Panc1 (cell line): ENCODE data around the gene EIF3L. TPM values are rescaled to one million over a fixed set of nuclear protein-coding genes. Genes with fewer than 3 reads are reported as not detected.
A peak's percentile ranks its signal among the peaks of the same experiment; 100 is the strongest.

Source experiments
- ATAC-seq: fragments of 200-7000 bp; cut with Tn5 transposase; 2 replicates; pipeline ENCODE4 v1.9.1; 2020; ENCODE audit warnings: mild to moderate bottlenecking, moderate library complexity
- BruUV-seq: library from RNA; stranded (reverse); fragments of 400-500 nt; replicated peaks from 2 replicates; lab custom pipeline; 2021; lab: Mats Ljungman, UMichigan
- CTCF ChIA-PET: fragments of 300-600 bp; sonication (Branson Sonifier 250); formaldehyde crosslinking; loops from one replicate; lab custom pipeline; 2022; ENCODE audit warnings: antibody characterized with exemption; lab: Charles Lee
- POLR2A ChIA-PET: fragments of 300-600 bp; sonication (Branson Sonifier 250); formaldehyde crosslinking; loops from one replicate; lab custom pipeline; 2022; ENCODE audit warnings: antibody characterized with exemption; lab: Charles Lee
- DNase-seq: peaks from one replicate; pipeline ENCODE4 v3.0.0-alpha.2; 2010; ENCODE audit warnings: low read depth, low spot score
- H3K27ac ChIP-seq: 2 replicates; pipeline ENCODE4 v1.5.1; 2011; ENCODE audit warnings: mild to moderate bottlenecking, low read length, inconsistent platforms
- H3K27me3 ChIP-seq: fragments of 200-500 bp; sonication (Bioruptor generic); 2 replicates; pipeline ENCODE4 v1.6.0; 2014; ENCODE audit warnings: low read length, inconsistent platforms; ENCODE audit not compliant: control insufficient read depth, insufficient read depth
- H3K36me3 ChIP-seq: fragments of 200-500 bp; sonication (Bioruptor generic); 2 replicates; pipeline ENCODE4 v1.5.1; 2014; ENCODE audit warnings: inconsistent platforms, mild to moderate bottlenecking, low read length, moderate library complexity; ENCODE audit not compliant: control insufficient read depth, insufficient read depth
- H3K4me1 ChIP-seq: 2 replicates; pipeline ENCODE4 v1.5.1; 2011; ENCODE audit warnings: inconsistent platforms, mild to moderate bottlenecking, low read length, moderate library complexity; ENCODE audit not compliant: control insufficient read depth, insufficient read depth
- H3K4me3 ChIP-seq, 2 experiments: 2 replicates each; pipeline ENCODE4 v1.5.1; 2011 to 2012; ENCODE audit warnings: low read depth in 2 of 2, low read length in 2 of 2, mild to moderate bottlenecking in 2 of 2, inconsistent platforms in 1 of 2, moderate library complexity in 1 of 2
- H3K9me3 ChIP-seq: fragments of 200-500 bp; sonication (Bioruptor generic); 2 replicates; pipeline ENCODE4 v1.5.1; 2014; ENCODE audit warnings: low read depth, mild to moderate bottlenecking, inconsistent platforms, low read length, moderate library complexity; ENCODE audit not compliant: control insufficient read depth, insufficient read depth
- POLR2AphosphoS5 ChIP-seq: IDR thresholded peaks from 2 replicates; pipeline ENCODE4 v1.6.1; 2012; ENCODE audit warnings: mild to moderate bottlenecking, low read depth, low read length, moderate library complexity
- REST ChIP-seq, 2 experiments: IDR thresholded peaks; 2 replicates each; pipeline ENCODE4 v1.6.1; 2011 to 2012; ENCODE audit warnings: low read depth in 2 of 2, control low read depth in 1 of 2, low read length in 1 of 2, mild to moderate bottlenecking in 1 of 2, moderate library complexity in 1 of 2; ENCODE audit not compliant: insufficient read depth in 1 of 2
- SIN3A ChIP-seq: IDR thresholded peaks from 2 replicates; pipeline ENCODE4 v1.6.1; 2012; ENCODE audit warnings: low read depth, mild to moderate bottlenecking, low read length, moderate library complexity, borderline replicate concordance; ENCODE audit not compliant: insufficient read depth
- TCF7L2 ChIP-seq: IDR thresholded peaks from 2 replicates; pipeline ENCODE4 v1.6.1; 2011; ENCODE audit warnings: mild to moderate bottlenecking, low read depth, low read length, inconsistent platforms
- in situ Hi-C: cut with HindIII; loops from 2 replicates; pipeline ENCODE4 v1.10.0; 2016; ENCODE audit warnings: low sequenced_read_pairs, low pct_unique_long_range_greater_than_20kb
- intact Hi-C: fragments of 100-400 bp; cut with micrococcal nuclease; formaldehyde crosslinking; loops from one replicate; pipeline ENCODE4 v1.10.0; 2022; ENCODE audit not compliant: unreplicated experiment
- total RNA-seq: library from RNA; stranded (reverse); gene quantifications from one replicate; pipeline ENCODE4 v1.2.1, GENCODE V29; 2021; ENCODE audit not compliant: unreplicated experiment
- TF ChIP-seq, protein P1 (sequence below): fragments of 450-650 bp; IDR thresholded peaks from 2 replicates; pipeline ENCODE4 v1.5.1; 2017; ENCODE audit warnings: mild to moderate bottlenecking

EIF3L gene
- total RNA-seq, 1 experiment from 2014 or later, result 211 TPM

GRCh38 chr22:37892566-37893335 lies 43.5 kb downstream of the EIF3L start:
- peaks cover 19% of the 10 kb centered on the region for H3K4me1 ChIP-seq
- intact Hi-C loops, result no loop called here
- no peak overlapping the region for H3K27ac ChIP-seq
- BruUV-seq, result no TSS peak
- H3K9me3 ChIP-seq, result no peaks in the 10 kb centered on the region
- H3K36me3 ChIP-seq, result peaks cover 7% of the 10 kb centered on the region
- ATAC-seq (no peak), DNase-seq (no peak)
- TF ChIP-seq POLR2AphosphoS5 (no peak), SIN3A (no peak), TCF7L2 (no peak), REST (IDR thresholded peaks at IDR 0.05; ENCODE audit: insufficient read depth in 1 of 2, low read depth in 2 of 2, low read length in 1 of 2) (no peak)
- TF ChIP-seq, protein P1, sequence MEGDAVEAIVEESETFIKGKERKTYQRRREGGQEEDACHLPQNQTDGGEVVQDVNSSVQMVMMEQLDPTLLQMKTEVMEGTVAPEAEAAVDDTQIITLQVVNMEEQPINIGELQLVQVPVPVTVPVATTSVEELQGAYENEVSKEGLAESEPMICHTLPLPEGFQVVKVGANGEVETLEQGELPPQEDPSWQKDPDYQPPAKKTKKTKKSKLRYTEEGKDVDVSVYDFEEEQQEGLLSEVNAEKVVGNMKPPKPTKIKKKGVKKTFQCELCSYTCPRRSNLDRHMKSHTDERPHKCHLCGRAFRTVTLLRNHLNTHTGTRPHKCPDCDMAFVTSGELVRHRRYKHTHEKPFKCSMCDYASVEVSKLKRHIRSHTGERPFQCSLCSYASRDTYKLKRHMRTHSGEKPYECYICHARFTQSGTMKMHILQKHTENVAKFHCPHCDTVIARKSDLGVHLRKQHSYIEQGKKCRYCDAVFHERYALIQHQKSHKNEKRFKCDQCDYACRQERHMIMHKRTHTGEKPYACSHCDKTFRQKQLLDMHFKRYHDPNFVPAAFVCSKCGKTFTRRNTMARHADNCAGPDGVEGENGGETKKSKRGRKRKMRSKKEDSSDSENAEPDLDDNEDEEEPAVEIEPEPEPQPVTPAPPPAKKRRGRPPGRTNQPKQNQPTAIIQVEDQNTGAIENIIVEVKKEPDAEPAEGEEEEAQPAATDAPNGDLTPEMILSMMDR, result no peak
- POLR2A ChIA-PET, result no interaction called here
- CTCF ChIA-PET, result interaction anchor here (0.8 kb wide), 1 partner anchor 13 kb away, joined by 4 read pairs; no protein-coding TSS in a partner anchor
- no peak overlapping the region for H3K4me3 ChIP-seq
- H3K27me3 ChIP-seq, result no peaks in the 10 kb centered on the region
- in situ Hi-C loops, result no loop called here

- POLR2A ChIA-PET, result no interaction called here
- intact Hi-C loops, result no loop called here
Measured at GRCh38 chr22:37893583-37893983, 44.4 kb downstream of the EIF3L start.

More at GRCh38 chr22:37893583-37893983, 44.4 kb downstream of the EIF3L start:
- 0 out of 2 replicates have a peak, but pooled peaks have one; percentile 4 for ATAC-seq
- no peak overlapping the region for H3K4me3 ChIP-seq
- H3K9me3 ChIP-seq, result no peaks in the 10 kb centered on the region
- in situ Hi-C loops, result no loop called here
- BruUV-seq, result no TSS peak
- CTCF ChIA-PET, result no interaction called here
- H3K27ac ChIP-seq, result no peak overlapping the region
- H3K36me3 ChIP-seq, result 0 out of 2 replicates have a peak, but pooled peaks cover 2% of the 10 kb centered on the region
- no peak for TF ChIP-seq REST (IDR thresholded peaks at IDR 0.05; ENCODE audit: insufficient read depth in 1 of 2, low read depth in 2 of 2, low read length in 1 of 2)
- TF ChIP-seq POLR2AphosphoS5, result no peak
- TF ChIP-seq SIN3A, result no peak
- no peak for TF ChIP-seq TCF7L2
- TF ChIP-seq, protein P1, result no peak
- no peaks in the 10 kb centered on the region for H3K27me3 ChIP-seq
- peaks cover 23% of the 10 kb centered on the region for H3K4me1 ChIP-seq
- no peak for DNase-seq
